Nephron (organoid): ENCODE data around the gene RPP21.

Experiments
- H3K27ac Mint-ChIP-seq, 3 experiments: 2 replicates each; pipeline ENCODE4 v1.8.0; 2020; ENCODE audit warnings: mixed read lengths in 3 of 3, mild to moderate bottlenecking in 2 of 3, moderate library complexity in 1 of 3
- H3K27me3 Mint-ChIP-seq: 2 replicates; pipeline ENCODE4 v1.8.0; 2021; ENCODE audit warnings: low read depth, mild to moderate bottlenecking, moderate library complexity, mixed read lengths
- H3K36me3 Mint-ChIP-seq: 2 replicates; pipeline ENCODE4 v1.8.0; 2020; ENCODE audit warnings: low read depth, mixed read lengths
- H3K4me1 Mint-ChIP-seq: 2 replicates; pipeline ENCODE4 v1.8.0; 2020; ENCODE audit warnings: mixed read lengths
- H3K4me3 Mint-ChIP-seq, 3 experiments: 2 replicates each; pipeline ENCODE4 v1.8.0; 2020; ENCODE audit warnings: mild to moderate bottlenecking in 3 of 3, mixed read lengths in 3 of 3, moderate library complexity in 2 of 3
- H3K9me3 Mint-ChIP-seq: 2 replicates; pipeline ENCODE4 v1.8.0; 2020; ENCODE audit warnings: mixed read lengths
- CTCF ChIP-seq, 3 experiments: fragments of 200-600 bp; sonication (generic); IDR thresholded peaks; one replicate each; pipeline ENCODE4 v1.5.0; 2021; ENCODE audit warnings: antibody characterized with exemption in 3 of 3; ENCODE audit not compliant: unreplicated experiment in 3 of 3

RPP21 gene

GRCh38 chr6:30394139-30394538 lies 49.2 kb downstream of the RPP21 start:
- Mint-ChIP-seq H3K4me1 (no peaks in the 10 kb centered on the region), H3K4me3 (no peak overlapping the region), H3K27ac (no peak overlapping the region), H3K9me3 (no peaks in the 10 kb centered on the region), H3K36me3 (no peaks in the 10 kb centered on the region), H3K27me3 (peaks cover 79% of the 10 kb centered on the region)
- no peak for TF ChIP-seq CTCF (IDR thresholded peaks at IDR 0.05; ENCODE audit: unreplicated experiment in 3 of 3)
